Measurements from ENCODE around the gene GPR107.

GRCh38 chr9:130027533-130028365 is 26.0 kb upstream of the GPR107 start:
- TF ChIP-seq POLR2A (IDR thresholded peaks at IDR 0.05) = no peak
- TF ChIP-seq CTCF (IDR thresholded peaks at IDR 0.05) = no peak
- no peak for TF ChIP-seq POLR2AphosphoS5 (IDR thresholded peaks at IDR 0.05; ENCODE audit: insufficient read depth in 1 of 2, low read depth in 1 of 2)
